GM04504 (cell line): Measurements from ENCODE around the gene TMEM156.
"Not testable (repeated sequence)": the region's sequence is repeated elsewhere in the genome, so short reads cannot be mapped to it uniquely, and the experiment has no call there.

ENCODE experiments used
- DNase-seq: peaks from one replicate; pipeline ENCODE4 v3.0.0-alpha.2; 2012; ENCODE audit warnings: low read depth

The TMEM156 gene

GRCh38 chr4:38990241-38990640, 42.0 kb downstream of the TMEM156 start:
- DNase-seq: no peak

- peak; percentile 14 for DNase-seq
Measured at GRCh38 chr4:38989487-38989886, 42.7 kb downstream of the TMEM156 start.

DNA sequence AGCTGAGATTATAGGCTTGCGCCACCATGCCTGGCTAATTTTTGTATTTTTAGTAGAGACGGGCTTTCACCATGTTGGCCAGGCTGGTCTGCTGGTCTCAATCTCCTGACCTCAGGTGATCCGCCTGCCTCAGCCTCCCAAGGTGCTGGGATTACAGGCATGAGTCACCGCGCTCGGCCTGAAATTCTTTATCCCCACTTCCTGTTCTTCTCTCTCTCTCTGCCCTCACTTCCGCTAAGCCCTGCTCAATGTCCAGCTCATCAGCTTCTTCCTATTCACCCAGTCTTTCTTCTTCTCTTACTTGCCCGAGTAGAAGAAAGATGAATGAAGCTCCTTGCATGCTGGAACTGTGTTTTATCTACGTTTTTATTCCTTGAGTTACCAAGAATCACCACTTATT, 43.9 kb downstream of the TMEM156 start:
- DNase-seq: not testable (repeated sequence)

- no peak for DNase-seq
Measured at GRCh38 chr4:38987491-38987890, 44.7 kb downstream of the TMEM156 start.

GRCh38 chr4:38985410-38986100, 46.7 kb downstream of the TMEM156 start:
- DNase-seq: no peak

DNA sequence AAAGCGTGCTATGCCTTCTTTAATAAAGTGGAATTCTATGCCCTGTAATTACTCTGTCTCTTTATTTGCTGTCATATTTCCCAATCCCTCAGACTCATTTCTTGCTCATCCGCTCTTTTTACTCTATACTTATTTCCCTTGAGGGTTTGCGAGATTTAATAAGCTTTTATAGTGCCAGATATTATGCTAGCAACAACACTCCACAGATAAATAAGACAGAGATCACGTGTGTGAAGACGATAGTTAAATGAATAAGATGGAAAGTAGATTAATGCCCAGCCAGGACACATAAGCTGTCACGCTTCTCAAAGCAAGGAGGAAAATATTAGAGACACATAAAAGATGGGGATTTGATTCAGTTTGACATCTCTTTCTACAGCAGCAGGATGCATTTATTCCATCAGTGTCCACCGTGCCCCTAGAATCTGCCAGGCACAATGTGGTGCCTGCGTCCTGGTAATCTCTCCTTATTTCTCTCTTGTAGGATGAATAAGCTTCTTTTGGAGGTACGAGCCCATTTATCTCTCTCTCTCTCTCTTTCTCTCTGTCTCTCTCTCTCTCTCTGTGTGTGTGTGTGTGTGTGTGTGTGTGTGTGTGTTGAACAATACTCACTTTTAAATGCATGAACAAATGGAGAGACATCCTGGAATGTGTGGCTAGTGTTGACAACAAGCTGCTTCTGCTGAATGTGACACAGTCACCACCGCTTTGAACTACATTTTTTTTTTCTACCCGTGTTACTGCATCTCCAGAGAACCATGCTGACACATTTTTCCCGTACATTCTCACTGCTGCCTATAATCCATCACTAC, 48.2 kb downstream of the TMEM156 start:
- DNase-seq: peak; percentile 17

- no peak for DNase-seq
Measured at GRCh38 chr4:38983291-38983690, 48.9 kb downstream of the TMEM156 start.

DNA sequence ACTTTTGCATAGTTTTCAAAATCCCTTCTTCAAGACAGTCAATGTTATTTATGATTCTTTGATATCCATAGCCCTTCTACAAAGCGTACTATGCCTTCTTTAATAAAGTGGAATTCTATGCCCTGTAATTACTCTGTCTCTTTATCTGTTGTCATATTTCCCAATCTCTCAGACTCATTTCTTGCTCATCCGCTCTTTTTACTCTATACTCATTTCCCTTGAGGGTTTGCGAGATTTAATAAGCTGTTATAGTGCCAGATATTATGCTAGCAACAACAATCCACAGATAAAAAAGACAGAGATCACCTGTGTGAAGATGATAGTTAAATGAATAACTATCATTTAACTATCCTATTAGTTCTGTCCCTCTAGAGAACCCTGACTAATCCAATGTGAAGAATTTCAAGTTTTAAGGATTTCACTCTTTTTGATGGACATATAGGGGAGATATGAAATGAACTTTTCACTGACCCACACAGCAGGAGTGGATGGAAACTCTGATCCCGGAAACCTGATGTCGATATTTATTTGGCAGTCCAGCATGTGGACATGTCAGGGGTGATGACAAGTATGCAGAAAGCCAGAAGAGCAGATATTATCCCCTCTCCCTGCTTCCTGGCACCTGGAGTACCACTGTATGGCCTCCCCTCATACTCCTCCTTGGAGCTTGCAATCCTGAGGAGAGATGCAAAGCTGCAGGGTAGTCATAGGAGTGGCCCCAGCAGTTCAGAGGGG, 49.7 kb downstream of the TMEM156 start:
- no peak for DNase-seq

GRCh38 chr4:38980903-38981676, 51.1 kb downstream of the TMEM156 start:
- peak; percentile 73 for DNase-seq

DNA sequence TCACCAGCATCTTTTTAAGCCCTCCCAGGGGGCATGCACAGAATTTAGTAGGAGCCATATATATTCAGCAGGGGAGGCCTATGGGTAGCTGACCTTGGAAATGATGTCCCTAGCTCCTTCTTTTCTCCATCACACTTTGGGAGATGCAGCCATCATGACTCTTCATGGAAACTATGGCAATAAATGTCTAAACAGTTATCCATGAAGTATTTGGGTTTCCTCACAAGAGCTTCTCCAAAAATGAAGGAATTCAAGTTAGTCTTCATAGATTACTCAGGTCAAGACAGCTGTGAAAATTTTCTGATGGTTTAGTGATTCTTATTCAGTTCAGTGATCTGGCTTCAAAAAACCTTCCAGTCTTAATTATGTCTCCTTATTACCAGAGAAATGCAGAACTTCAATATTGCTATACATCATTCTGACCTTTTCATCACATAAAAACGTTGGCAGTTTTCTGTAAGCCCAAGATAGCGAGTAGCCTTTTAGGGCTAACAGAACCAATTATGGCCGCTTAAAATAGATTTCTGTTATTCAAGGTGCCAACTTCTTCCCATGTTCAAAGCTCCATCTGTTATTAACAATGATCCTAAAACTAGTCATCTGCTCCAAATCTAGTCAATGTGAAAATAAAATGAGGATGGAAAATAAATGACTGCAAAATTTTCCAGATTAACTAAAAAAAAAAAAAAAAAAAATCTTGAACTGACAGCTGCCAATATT, 52.5 kb downstream of the TMEM156 start:
- no peak for DNase-seq

DNA sequence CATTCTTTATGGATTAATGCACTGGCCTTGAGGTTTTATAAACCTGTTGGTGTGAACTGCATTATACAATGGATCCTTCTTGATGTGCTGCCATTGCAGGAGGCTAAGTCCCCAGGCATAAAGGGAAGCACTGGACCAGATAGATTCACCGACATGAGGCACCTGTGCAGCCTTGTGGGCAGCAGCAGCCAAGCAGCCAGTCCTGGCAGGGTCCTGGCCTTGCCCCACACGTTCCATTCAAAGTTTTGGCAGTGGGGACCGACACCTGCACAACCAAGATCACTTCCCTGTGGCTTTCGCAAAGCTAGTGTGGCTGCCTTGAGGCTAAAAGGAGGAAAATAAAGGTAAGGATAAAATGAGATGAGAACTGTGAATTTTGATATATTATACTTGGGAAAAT, 53.1 kb downstream of the TMEM156 start:
- DNase-seq: no peak

DNA sequence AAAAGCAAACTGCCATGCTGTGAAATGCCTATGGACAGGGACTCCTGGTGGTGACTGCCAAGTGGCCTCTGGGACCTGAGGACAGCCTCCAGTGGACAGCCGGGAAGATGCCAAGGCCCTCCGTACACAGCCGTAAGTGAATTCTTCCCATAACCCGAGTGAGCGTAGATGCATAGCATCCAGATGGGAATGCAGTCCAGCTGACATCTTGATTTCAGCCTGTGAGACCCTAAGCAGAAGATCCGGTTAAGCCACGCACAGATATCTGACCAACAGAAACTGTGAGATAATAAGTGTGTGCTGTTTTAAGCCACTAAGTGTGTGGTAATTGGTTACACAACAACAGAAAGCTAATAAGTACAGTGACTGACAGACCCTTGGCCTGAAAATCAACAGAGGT, 55.9 kb downstream of the TMEM156 start:
- DNase-seq: no peak

GRCh38 chr4:38968668-38969067, 63.5 kb downstream of the TMEM156 start:
- no peak for DNase-seq

DNA sequence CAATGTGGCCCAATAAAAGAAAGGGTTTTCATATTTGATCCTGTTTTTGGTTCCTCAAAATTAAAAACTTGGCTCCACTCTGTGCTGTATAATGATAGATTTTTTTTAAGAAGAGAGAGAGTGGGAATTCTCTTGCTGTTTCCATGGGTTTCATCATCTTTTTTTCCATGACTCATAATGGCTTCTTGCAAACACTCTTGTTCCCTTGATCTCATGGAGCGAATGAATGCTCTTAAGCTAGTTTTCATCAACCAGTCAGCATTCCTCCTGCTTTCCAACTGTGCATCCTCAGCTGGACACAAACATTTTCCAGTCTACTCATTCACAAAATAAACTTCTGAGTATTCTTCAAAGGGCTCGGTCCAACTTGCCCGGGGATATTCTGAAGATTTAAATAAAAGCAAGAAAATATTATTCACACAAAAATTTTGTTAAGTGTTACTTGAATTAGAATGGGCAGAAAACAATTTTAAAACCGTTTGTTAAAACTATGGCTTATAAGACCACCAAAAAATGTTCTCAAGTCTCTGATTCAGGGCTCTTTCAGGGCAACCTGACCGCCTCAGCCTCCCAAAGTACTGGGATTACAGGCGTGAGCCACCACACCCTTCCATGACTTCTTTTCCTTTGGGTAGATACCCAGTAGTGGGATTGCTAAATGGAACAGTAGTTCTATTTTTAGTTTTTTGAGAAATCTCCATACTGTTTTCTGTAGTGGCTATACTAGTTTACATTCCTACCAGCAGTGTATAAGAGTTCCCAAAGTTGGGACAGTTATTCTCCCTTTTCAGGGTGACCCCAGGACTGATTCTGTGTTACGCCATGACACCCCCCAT, 64.7 kb downstream of the TMEM156 start:
- peak; percentile 92 for DNase-seq

DNA sequence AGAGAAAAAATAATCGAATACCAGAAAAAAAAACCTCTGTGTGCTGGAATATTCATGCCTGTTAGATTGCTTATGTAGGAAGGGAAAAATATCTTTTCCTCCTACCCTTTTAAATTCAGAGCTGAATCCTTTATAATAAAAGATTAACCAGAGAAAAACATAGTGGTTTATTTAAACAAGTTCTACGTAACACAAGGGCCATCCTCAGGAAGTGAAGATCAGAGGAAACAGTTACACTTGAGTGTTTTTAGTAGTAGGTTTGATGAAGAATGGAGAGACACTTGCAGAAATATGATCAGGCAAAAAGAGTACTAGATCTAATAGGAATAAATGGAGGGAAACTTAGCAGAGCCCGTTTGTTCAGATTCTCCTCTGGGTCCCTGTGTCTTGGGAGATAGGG, 66.3 kb downstream of the TMEM156 start:
- no peak for DNase-seq

DNA sequence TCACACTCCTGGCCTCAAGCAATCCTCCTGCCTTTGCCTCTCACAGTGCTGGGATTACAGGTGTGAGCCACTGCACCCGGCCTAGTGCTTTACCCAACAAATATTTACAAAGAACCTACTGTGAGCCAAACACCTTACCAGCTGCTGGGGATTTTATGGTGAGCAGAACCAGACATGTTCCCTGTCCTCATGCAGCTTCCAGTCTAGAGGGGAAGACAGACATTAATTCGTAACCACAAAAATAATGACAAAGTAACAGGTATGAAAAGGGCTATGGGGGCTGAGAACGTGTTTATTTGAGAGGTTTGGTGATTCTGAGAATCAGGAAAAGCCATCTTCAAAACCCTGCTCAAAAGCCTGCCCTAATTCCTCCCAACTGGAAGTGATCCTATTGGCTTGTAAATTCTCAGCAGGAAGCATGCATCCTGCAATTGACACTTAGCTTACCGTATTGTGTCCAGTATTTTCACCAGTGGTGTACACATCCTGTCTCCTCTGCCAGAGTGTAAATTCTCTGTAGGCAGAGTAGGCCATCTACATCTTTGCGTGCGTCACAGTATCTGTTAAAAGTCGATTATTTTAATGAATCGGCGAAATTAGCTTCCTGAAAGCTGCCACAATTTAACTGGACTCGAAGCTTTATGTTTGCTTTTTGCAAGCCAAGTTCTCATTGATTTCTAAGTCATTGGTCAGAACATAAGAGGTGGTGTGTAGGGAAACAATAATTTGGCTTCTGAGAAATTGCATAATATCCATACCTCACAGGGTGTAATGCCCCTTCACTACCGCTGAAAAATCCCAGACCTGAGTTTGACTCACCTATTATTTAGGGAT, 67.0 kb downstream of the TMEM156 start:
- no peak for DNase-seq

DNA sequence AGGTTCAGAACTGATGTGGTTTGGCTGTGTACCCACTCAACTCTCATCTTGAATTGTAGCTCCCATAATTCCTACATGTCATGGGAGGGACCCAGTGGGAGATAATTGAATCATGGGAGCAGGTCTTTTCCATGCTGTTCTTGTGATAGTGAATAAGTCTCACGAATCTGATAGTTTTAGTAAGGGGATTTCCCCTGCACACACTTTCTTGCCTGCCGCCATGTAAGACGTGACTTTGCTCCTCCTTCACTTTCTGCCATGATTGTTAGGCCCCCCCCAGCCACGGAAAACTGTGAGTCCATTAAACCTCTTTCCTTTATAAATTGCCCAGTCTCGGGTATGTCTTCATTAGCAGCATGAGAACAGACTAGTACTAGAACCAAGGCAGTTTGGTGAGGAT, 73.0 kb downstream of the TMEM156 start:
- DNase-seq: not testable (repeated sequence)

- DNase-seq: no peak
Measured at GRCh38 chr4:38958453-38959190, 73.6 kb downstream of the TMEM156 start.

GRCh38 chr4:38957893-38958292, 74.3 kb downstream of the TMEM156 start:
- DNase-seq: no peak
